ENCODE results near the gene MCCC1. TPM values are rescaled to one million over a fixed set of nuclear protein-coding genes. Genes with fewer than 3 reads are reported as not detected.

MCCC1 gene
- total RNA-seq, 1 donor from 2014 or later: 47.7 TPM

DNA sequence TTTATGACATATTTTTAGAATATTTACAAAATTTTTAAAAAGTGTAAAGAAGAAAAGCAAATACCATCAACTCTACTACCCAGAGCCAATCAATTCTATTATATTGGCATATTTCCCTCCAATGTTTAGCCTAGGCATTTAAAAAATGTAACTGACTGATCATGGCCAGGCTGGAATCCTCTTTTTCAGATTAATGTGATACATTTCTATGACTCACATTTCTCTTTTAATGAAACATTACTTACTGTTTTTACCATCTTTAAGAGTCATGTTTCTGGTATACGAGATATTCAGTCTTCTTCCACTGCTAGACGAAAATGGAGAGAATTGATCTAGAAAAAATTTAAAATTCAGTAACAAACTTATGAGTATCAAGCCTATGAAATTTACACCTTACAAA lies 65.5 kb downstream of the MCCC1 start:
- no peak overlapping the region for H3K4me3 ChIP-seq
- DNase-seq: no peak
- peaks cover 81% of the 10 kb centered on the region for H3K36me3 ChIP-seq
- H3K9me3 ChIP-seq (replicated peaks): no peaks in the 10 kb centered on the region
- no peaks in the 10 kb centered on the region for H3K4me1 ChIP-seq
- H3K27ac ChIP-seq (replicated peaks): no peak overlapping the region
- H3K27me3 ChIP-seq (ENCODE audit: low read depth): no peaks in the 10 kb centered on the region
- intact Hi-C loops (cut with micrococcal nuclease): no loop called here
- TF ChIP-seq, protein P1, sequence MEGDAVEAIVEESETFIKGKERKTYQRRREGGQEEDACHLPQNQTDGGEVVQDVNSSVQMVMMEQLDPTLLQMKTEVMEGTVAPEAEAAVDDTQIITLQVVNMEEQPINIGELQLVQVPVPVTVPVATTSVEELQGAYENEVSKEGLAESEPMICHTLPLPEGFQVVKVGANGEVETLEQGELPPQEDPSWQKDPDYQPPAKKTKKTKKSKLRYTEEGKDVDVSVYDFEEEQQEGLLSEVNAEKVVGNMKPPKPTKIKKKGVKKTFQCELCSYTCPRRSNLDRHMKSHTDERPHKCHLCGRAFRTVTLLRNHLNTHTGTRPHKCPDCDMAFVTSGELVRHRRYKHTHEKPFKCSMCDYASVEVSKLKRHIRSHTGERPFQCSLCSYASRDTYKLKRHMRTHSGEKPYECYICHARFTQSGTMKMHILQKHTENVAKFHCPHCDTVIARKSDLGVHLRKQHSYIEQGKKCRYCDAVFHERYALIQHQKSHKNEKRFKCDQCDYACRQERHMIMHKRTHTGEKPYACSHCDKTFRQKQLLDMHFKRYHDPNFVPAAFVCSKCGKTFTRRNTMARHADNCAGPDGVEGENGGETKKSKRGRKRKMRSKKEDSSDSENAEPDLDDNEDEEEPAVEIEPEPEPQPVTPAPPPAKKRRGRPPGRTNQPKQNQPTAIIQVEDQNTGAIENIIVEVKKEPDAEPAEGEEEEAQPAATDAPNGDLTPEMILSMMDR (IDR thresholded peaks at IDR 0.05; ENCODE audit: borderline replicate concordance): no peak

DNA sequence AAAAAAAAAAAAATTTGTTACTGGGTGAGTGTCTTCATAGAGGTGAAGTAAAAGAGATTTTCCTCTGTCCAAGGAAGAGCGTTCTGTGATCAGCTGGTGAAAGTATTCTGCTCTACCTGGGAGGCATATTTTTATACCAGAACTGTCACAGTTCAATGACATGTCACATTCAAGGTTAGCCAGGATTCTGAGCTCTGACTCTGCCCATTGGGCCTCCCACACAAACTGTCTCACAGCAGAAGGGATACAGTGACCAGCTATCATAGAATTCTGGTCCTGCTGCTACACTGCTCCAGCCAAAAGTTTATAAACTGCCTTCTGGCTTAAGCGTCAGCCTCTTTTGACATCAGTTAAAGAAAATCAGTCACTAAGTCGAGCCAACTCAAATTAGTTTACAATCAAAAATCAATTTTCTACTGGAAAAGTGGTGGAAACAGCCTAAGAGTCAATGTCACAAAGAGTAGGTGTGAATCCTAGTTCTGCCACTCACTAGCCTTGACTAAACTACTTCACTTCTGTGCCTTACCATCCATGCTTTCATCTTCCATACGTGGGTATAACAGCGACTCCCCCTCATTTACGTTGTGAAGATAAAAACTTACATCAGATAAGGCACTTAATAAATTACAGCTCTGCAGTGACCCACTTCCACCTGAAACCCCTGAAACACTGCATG lies 66.3 kb downstream of the MCCC1 start:
- H3K27ac ChIP-seq (replicated peaks): no peak overlapping the region
- TF ChIP-seq, protein P1 (IDR thresholded peaks at IDR 0.05; ENCODE audit: borderline replicate concordance): no peak
- no peaks in the 10 kb centered on the region for H3K4me1 ChIP-seq
- no peaks in the 10 kb centered on the region for H3K27me3 ChIP-seq (ENCODE audit: low read depth)
- H3K4me3 ChIP-seq: no peak overlapping the region
- no peak for DNase-seq
- H3K36me3 ChIP-seq: peaks cover 81% of the 10 kb centered on the region
- intact Hi-C loops (cut with micrococcal nuclease): no loop called here
- peaks cover 5% of the 10 kb centered on the region for H3K9me3 ChIP-seq (replicated peaks)

DNA sequence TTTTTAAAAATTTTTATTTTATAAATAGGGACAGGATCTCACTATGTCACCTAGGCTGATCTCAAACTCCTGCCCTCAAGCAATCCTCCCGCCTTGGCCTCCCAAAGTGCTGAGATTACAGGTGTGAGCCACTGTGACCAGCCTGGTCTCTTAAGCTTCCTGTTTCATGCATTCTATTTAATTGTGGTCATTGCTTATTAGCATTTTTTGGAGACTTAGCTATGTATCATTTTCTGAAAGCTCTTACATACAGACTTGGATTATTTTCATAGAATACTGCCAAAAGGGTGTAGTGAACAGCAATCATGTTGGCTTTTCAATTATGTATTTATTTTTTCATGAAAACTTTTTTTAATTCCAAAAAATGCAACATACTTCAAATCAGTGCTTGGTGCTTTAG lies 67.5 kb downstream of the MCCC1 start:
- no peak overlapping the region for H3K4me3 ChIP-seq
- peaks cover 77% of the 10 kb centered on the region for H3K36me3 ChIP-seq
- no peaks in the 10 kb centered on the region for H3K27me3 ChIP-seq (ENCODE audit: low read depth)

DNA sequence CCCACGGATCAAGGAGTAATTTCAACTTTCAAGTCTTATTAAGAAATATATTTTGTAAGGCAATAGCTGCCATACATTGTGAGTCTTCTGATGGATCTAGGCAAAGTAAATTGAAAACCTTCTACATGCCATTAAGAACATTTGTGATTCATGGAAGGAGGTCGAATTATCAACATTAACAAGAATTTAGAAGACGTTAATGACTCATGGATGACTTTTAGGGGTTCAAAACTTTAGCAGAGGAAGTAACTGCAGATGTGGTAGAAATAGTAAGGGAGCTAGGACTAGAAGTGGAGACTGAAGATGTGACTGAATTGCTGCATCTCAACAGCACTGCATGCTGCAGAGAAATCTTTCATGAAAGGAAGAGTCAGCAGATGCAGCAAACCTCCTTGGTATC lies 70.9 kb downstream of the MCCC1 start:
- H3K36me3 ChIP-seq: peaks cover 71% of the 10 kb centered on the region
- no peak overlapping the region for H3K27ac ChIP-seq (replicated peaks)
- no peak for DNase-seq
- H3K4me3 ChIP-seq: no peak overlapping the region
- H3K27me3 ChIP-seq (ENCODE audit: low read depth): no peaks in the 10 kb centered on the region
- no peaks in the 10 kb centered on the region for H3K4me1 ChIP-seq
- peaks cover 6% of the 10 kb centered on the region for H3K9me3 ChIP-seq (replicated peaks)
- intact Hi-C loops (cut with micrococcal nuclease): no loop called here
- TF ChIP-seq, protein P1 (IDR thresholded peaks at IDR 0.05; ENCODE audit: borderline replicate concordance): no peak

More for the DNA sequence above, 67.5 kb downstream of the MCCC1 start:
- intact Hi-C loops (cut with micrococcal nuclease): no loop called here
- no peak for DNase-seq
- Histone ChIP-seq H3K9me3 (replicated peaks) (peaks cover 6% of the 10 kb centered on the region), H3K27ac (replicated peaks) (no peak overlapping the region), H3K4me1 (no peaks in the 10 kb centered on the region)
- TF ChIP-seq, protein P1 (IDR thresholded peaks at IDR 0.05; ENCODE audit: borderline replicate concordance): no peak

DNA sequence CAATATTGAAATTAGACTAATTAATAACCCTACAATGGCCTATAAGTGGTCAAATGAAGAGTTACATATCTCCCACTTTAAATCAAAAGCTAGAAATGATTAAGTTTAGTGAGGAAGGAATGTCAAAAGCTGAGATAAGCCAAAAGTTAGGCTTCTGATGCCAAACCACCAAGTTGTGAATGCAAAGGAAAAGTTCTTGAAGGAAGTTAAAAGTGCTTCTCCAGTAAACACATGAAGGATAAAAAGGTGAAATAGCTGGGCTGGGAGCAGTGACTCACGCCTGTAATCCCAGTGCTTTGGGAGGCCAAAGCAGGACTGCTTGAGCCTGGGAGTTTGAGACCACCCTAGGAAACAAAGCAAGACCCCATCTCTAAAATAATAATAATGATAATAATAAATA lies 72.0 kb downstream of the MCCC1 start:
- H3K36me3 ChIP-seq: peaks cover 63% of the 10 kb centered on the region
- H3K4me3 ChIP-seq: no peak overlapping the region
- H3K27me3 ChIP-seq (ENCODE audit: low read depth): no peaks in the 10 kb centered on the region
- no peak for DNase-seq
- H3K27ac ChIP-seq (replicated peaks): no peak overlapping the region
- peaks cover 6% of the 10 kb centered on the region for H3K9me3 ChIP-seq (replicated peaks)
- H3K4me1 ChIP-seq: no peaks in the 10 kb centered on the region
- intact Hi-C loops (cut with micrococcal nuclease): no loop called here
- TF ChIP-seq, protein P1 (IDR thresholded peaks at IDR 0.05; ENCODE audit: borderline replicate concordance): no peak
